Suprapubic skin (tissue), 4 donors: ENCODE measurements around the gene TMEM145. TPM values are rescaled to one million over a fixed set of nuclear protein-coding genes. Genes with fewer than 3 reads are reported as not detected.

Experiments used
- DNase-seq, 2 donors: peaks; one replicate each; pipeline ENCODE4 v3.0.0-alpha.2; 2019; ENCODE audit warnings: low spot score in 2 of 2
- H3K27ac ChIP-seq: fragments of 200-600 bp; sonication (generic); one replicate; pipeline ENCODE4 v1.5.1; 2019
- H3K27me3 ChIP-seq: fragments of 200-600 bp; sonication (generic); one replicate; pipeline ENCODE4 v1.5.1; 2019
- H3K36me3 ChIP-seq: fragments of 200-600 bp; sonication (generic); one replicate; pipeline ENCODE4 v1.5.1; 2019
- H3K4me1 ChIP-seq: fragments of 200-600 bp; sonication (generic); one replicate; pipeline ENCODE4 v1.5.1; 2019
- H3K4me3 ChIP-seq: fragments of 200-600 bp; sonication (generic); one replicate; pipeline ENCODE4 v1.5.1; 2019; ENCODE audit warnings: mild to moderate bottlenecking
- H3K9me3 ChIP-seq: fragments of 200-600 bp; sonication (generic); one replicate; pipeline ENCODE4 v1.5.1; 2019
- CTCF ChIP-seq, 2 donors: fragments of 200-600 bp in 1 of 2; fragments of 450-650 bp in 1 of 2; sonication (generic) in 1 of 2; IDR thresholded peaks; one replicate each; pipeline ENCODE4 v1.5.1; 2016 to 2019; ENCODE audit warnings: antibody characterized with exemption in 2 of 2, mild to moderate bottlenecking in 1 of 2, moderate library complexity in 1 of 2
- EP300 ChIP-seq: sonication (generic); formaldehyde crosslinking; IDR thresholded peaks from one replicate; pipeline ENCODE4 v1.6.1; 2017; ENCODE audit warnings: antibody characterized with exemption
- POLR2A ChIP-seq, 2 donors: fragments of 450-650 bp; IDR thresholded peaks; one replicate each; pipeline ENCODE4 v1.6.1; 2017; ENCODE audit warnings: antibody characterized with exemption in 2 of 2, mild to moderate bottlenecking in 2 of 2, moderate library complexity in 2 of 2
- POLR2AphosphoS5 ChIP-seq, 3 donors: sonication (generic); formaldehyde crosslinking; IDR thresholded peaks; one replicate each; pipeline ENCODE4 v1.6.1; 2017; ENCODE audit warnings: antibody characterized with exemption in 3 of 3
- WGBS: methylation state at CpG from one replicate; pipeline ENCODE4 v1.1.5; 2018; 5-methylcytosine and 5-hydroxymethylcytosine counted together
- total RNA-seq, 4 donors: library from RNA; depleted of rRNA; stranded (reverse); fragments of >200 nt; gene quantifications; one replicate each; pipeline ENCODE4 v1.1.0, GENCODE V29; 2016

Gene TMEM145
- total RNA-seq, 4 donors from 2014 or later: 4.2 TPM; not detected in 3

- Histone ChIP-seq H3K4me3 (no peak overlapping the region), H3K27me3 (no peaks in the 10 kb centered on the region), H3K9me3 (peaks cover 3% of the 10 kb centered on the region), H3K4me1 (no peaks in the 10 kb centered on the region), H3K36me3 (peaks cover 65% of the 10 kb centered on the region), H3K27ac (no peak overlapping the region)
- TF ChIP-seq POLR2A (IDR thresholded peaks at IDR 0.05) (no peak), CTCF (IDR thresholded peaks at IDR 0.05) (no peak), POLR2AphosphoS5 (IDR thresholded peaks at IDR 0.05) (no peak), EP300 (no peak)
- WGBS: 89% methylated on average over 11 of the region's 16 CpGs
- DNase-seq: no peak
Measured at GRCh38 chr19:42360787-42361544, 47.9 kb downstream of the TMEM145 start.

GRCh38 chr19:42361545-42361910 is 48.4 kb downstream of the TMEM145 start:
- 97% methylated on average over 7 of the region's 7 CpGs for WGBS

GRCh38 chr19:42362342-42362741 is 49.2 kb downstream of the TMEM145 start:
- WGBS: 99% methylated on average over 12 of the region's 14 CpGs
- H3K27ac ChIP-seq: no peak overlapping the region
- no peak for TF ChIP-seq POLR2AphosphoS5 (IDR thresholded peaks at IDR 0.05)
- TF ChIP-seq POLR2A (IDR thresholded peaks at IDR 0.05): no peak
- no peak for TF ChIP-seq EP300
- no peak for TF ChIP-seq CTCF (IDR thresholded peaks at IDR 0.05)
- peaks cover 3% of the 10 kb centered on the region for H3K9me3 ChIP-seq
- H3K36me3 ChIP-seq: peaks cover 56% of the 10 kb centered on the region
- no peaks in the 10 kb centered on the region for H3K4me1 ChIP-seq
- no peak overlapping the region for H3K4me3 ChIP-seq
- DNase-seq: no peak
- H3K27me3 ChIP-seq: no peaks in the 10 kb centered on the region

More at GRCh38 chr19:42361545-42361910, 48.4 kb downstream of the TMEM145 start:
- H3K4me3 ChIP-seq: no peak overlapping the region
- H3K36me3 ChIP-seq: peaks cover 64% of the 10 kb centered on the region
- H3K9me3 ChIP-seq: peaks cover 3% of the 10 kb centered on the region
- no peak for DNase-seq
- H3K27me3 ChIP-seq: no peaks in the 10 kb centered on the region
- no peaks in the 10 kb centered on the region for H3K4me1 ChIP-seq
- TF ChIP-seq CTCF (IDR thresholded peaks at IDR 0.05) (no peak), POLR2A (IDR thresholded peaks at IDR 0.05) (no peak), POLR2AphosphoS5 (IDR thresholded peaks at IDR 0.05) (no peak), EP300 (no peak)
- no peak overlapping the region for H3K27ac ChIP-seq

- no peak overlapping the region for H3K4me3 ChIP-seq
- no peak for TF ChIP-seq POLR2A (IDR thresholded peaks at IDR 0.05)
- TF ChIP-seq EP300: no peak
- no peak for TF ChIP-seq POLR2AphosphoS5 (IDR thresholded peaks at IDR 0.05)
- TF ChIP-seq CTCF (IDR thresholded peaks at IDR 0.05): no peak
- H3K27me3 ChIP-seq: no peaks in the 10 kb centered on the region
- H3K9me3 ChIP-seq: peaks cover 3% of the 10 kb centered on the region
- no peak for DNase-seq
- no peak overlapping the region for H3K27ac ChIP-seq
- H3K4me1 ChIP-seq: no peaks in the 10 kb centered on the region
- H3K36me3 ChIP-seq: peaks cover 50% of the 10 kb centered on the region
- 98% methylated on average over 6 of the region's 13 CpGs for WGBS
Measured at GRCh38 chr19:42362891-42363440, 49.9 kb downstream of the TMEM145 start.

GRCh38 chr19:42363614-42364346 is 50.7 kb downstream of the TMEM145 start:
- Histone ChIP-seq H3K36me3 (peaks cover 48% of the 10 kb centered on the region), H3K9me3 (peaks cover 3% of the 10 kb centered on the region), H3K27ac (no peak overlapping the region), H3K27me3 (no peaks in the 10 kb centered on the region), H3K4me1 (no peaks in the 10 kb centered on the region), H3K4me3 (no peak overlapping the region)
- 83% methylated on average over 17 of the region's 17 CpGs for WGBS
- DNase-seq: no peak
- TF ChIP-seq EP300: no peak
- TF ChIP-seq POLR2A (IDR thresholded peaks at IDR 0.05): no peak
- no peak for TF ChIP-seq CTCF (IDR thresholded peaks at IDR 0.05)
- TF ChIP-seq POLR2AphosphoS5 (IDR thresholded peaks at IDR 0.05): no peak
